Measurements from ENCODE around the gene CCDC50. TPM values are rescaled to one million over a fixed set of nuclear protein-coding genes. Genes with fewer than 3 reads are reported as not detected.

Gene CCDC50
- total and polyA plus RNA-seq, 4 donors: 23.4 to 119 (median 40.4) TPM

DNA sequence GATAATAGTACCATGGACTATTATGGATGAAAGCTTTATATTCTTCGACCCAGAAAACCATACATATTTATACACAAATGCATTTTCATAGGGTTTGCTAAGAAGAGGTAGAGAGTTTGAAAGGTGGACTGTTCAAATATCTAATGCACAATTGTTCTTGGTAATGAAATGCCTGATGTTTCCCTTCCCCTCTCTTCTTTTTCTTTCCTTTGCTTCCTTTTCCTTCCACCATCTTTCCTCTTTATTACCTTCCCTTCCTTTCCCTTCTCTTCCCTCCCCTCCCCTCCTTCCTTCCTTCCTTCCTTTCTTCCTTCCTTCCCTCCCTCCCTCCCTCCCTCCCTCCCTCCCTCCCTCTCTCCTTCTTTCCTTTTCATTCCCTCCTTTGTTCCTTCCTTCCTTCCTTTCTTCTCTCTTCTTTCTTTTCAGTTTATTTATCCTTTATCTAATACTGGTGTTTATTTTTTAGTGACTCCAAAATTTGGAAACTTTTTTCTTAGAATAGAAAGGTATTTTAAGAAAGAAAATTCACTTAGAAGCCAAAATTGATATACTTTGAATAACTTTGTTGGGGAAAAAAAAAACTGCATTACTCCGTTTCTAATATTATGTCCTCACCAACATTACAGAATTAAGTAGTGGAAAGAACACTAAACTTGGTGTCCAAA lies 109.1 kb downstream of the CCDC50 start:
- no peaks in the 10 kb centered on the region for H3K36me3 ChIP-seq (ENCODE audit: control insufficient read depth in 4 of 4, insufficient read depth in 4 of 4, low read length in 4 of 4)
- WGBS, 2 donors: 90 to 92% methylated on average over 2 of the region's 2 CpGs
- no peak overlapping the region for H3K4me3 ChIP-seq
- TF ChIP-seq, protein P1, sequence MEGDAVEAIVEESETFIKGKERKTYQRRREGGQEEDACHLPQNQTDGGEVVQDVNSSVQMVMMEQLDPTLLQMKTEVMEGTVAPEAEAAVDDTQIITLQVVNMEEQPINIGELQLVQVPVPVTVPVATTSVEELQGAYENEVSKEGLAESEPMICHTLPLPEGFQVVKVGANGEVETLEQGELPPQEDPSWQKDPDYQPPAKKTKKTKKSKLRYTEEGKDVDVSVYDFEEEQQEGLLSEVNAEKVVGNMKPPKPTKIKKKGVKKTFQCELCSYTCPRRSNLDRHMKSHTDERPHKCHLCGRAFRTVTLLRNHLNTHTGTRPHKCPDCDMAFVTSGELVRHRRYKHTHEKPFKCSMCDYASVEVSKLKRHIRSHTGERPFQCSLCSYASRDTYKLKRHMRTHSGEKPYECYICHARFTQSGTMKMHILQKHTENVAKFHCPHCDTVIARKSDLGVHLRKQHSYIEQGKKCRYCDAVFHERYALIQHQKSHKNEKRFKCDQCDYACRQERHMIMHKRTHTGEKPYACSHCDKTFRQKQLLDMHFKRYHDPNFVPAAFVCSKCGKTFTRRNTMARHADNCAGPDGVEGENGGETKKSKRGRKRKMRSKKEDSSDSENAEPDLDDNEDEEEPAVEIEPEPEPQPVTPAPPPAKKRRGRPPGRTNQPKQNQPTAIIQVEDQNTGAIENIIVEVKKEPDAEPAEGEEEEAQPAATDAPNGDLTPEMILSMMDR (IDR thresholded peaks at IDR 0.05; ENCODE audit: control extremely low read depth, extremely low read depth): no peak
- H3K9me3 ChIP-seq (ENCODE audit: control insufficient read depth in 4 of 4, insufficient read depth in 3 of 4, low read length in 3 of 4): no peaks in the 10 kb centered on the region
- H3K27ac ChIP-seq (ENCODE audit: low read depth in 1 of 2, low read length in 1 of 2): no peak overlapping the region
- H3K27me3 ChIP-seq (ENCODE audit: control insufficient read depth in 3 of 3, insufficient read depth in 3 of 3, low read length in 2 of 3): no peaks in the 10 kb centered on the region
- no peak overlapping the region for H3K9ac ChIP-seq (ENCODE audit: insufficient read depth in 1 of 2, low read length in 2 of 2)
- ATAC-seq (ENCODE audit: insufficient read depth, low FRiP score) (no peak), DNase-seq (no peak)
- no peaks in the 10 kb centered on the region for H3K4me1 ChIP-seq (ENCODE audit: control insufficient read depth in 5 of 5, insufficient read depth in 5 of 5, low read length in 5 of 5)

DNA sequence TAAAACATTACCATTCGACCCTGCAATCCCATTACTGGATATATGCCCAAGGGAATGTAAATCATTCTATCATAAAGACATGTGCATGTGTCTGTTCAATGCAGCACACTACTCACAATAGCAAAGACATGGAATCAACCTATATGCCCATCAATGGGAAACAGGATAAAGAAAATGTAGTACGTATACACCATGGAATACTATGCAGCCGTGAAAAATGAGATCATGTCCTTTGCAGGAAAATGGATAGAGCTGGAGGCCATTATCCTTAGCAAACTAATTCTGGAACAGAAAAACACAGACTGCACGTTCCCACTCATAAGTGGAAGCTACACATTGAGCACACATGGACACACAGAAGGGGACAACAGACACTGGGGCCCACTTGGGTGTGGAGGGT lies 111.3 kb downstream of the CCDC50 start:
- H3K36me3 ChIP-seq (ENCODE audit: control insufficient read depth in 4 of 4, insufficient read depth in 4 of 4, low read length in 4 of 4): no peaks in the 10 kb centered on the region
- ATAC-seq (ENCODE audit: insufficient read depth, low FRiP score): no peak
- no peak overlapping the region for H3K9ac ChIP-seq (ENCODE audit: insufficient read depth in 1 of 2, low read length in 2 of 2)
- H3K4me3 ChIP-seq: no peak overlapping the region
- no peaks in the 10 kb centered on the region for H3K27me3 ChIP-seq (ENCODE audit: control insufficient read depth in 3 of 3, insufficient read depth in 3 of 3, low read length in 2 of 3)
- no peak for DNase-seq
- H3K4me1 ChIP-seq (ENCODE audit: control insufficient read depth in 5 of 5, insufficient read depth in 5 of 5, low read length in 5 of 5): no peaks in the 10 kb centered on the region
- WGBS, 2 donors: 89% methylated on average over 4 of the region's 4 CpGs
- TF ChIP-seq, protein P1 (IDR thresholded peaks at IDR 0.05; ENCODE audit: control extremely low read depth, extremely low read depth): no peak
- H3K27ac ChIP-seq (ENCODE audit: low read depth in 1 of 2, low read length in 1 of 2): no peak overlapping the region
- no peaks in the 10 kb centered on the region for H3K9me3 ChIP-seq (ENCODE audit: control insufficient read depth in 4 of 4, insufficient read depth in 3 of 4, low read length in 3 of 4)

DNA sequence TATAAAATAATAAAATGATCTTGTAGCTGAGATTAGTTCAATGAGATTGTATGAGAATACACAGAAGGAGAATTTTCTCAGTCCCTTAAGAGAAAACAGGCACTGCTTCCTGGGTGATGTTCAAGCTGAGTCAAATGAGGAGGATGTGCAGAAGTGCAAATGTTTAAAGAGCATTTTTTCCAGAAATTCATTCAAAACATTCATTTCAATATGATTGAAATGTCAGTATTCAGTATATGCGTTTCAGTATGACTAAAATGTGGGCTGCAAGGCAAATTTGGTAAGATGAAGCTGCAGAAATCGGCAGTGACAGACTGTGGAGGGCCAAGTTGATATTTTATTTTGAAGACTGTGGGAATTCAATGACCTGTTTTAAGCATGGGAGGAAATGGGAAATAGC lies 112.5 kb downstream of the CCDC50 start:
- H3K27me3 ChIP-seq (ENCODE audit: control insufficient read depth in 3 of 3, insufficient read depth in 3 of 3, low read length in 2 of 3): no peaks in the 10 kb centered on the region
- no peaks in the 10 kb centered on the region for H3K36me3 ChIP-seq (ENCODE audit: control insufficient read depth in 4 of 4, insufficient read depth in 4 of 4, low read length in 4 of 4)
- no peaks in the 10 kb centered on the region for H3K4me1 ChIP-seq (ENCODE audit: control insufficient read depth in 5 of 5, insufficient read depth in 5 of 5, low read length in 5 of 5)
- H3K4me3 ChIP-seq: no peak overlapping the region
- DNase-seq: no peak
- TF ChIP-seq, protein P1 (IDR thresholded peaks at IDR 0.05; ENCODE audit: control extremely low read depth, extremely low read depth): no peak
- 48 to 65% methylated on average over 2 of the region's 2 CpGs for WGBS, 2 donors
- no peak overlapping the region for H3K9ac ChIP-seq (ENCODE audit: insufficient read depth in 1 of 2, low read length in 2 of 2)
- ATAC-seq (ENCODE audit: insufficient read depth, low FRiP score): no peak
- H3K27ac ChIP-seq (ENCODE audit: low read depth in 1 of 2, low read length in 1 of 2): no peak overlapping the region
- H3K9me3 ChIP-seq (ENCODE audit: control insufficient read depth in 4 of 4, insufficient read depth in 3 of 4, low read length in 3 of 4): no peaks in the 10 kb centered on the region

DNA sequence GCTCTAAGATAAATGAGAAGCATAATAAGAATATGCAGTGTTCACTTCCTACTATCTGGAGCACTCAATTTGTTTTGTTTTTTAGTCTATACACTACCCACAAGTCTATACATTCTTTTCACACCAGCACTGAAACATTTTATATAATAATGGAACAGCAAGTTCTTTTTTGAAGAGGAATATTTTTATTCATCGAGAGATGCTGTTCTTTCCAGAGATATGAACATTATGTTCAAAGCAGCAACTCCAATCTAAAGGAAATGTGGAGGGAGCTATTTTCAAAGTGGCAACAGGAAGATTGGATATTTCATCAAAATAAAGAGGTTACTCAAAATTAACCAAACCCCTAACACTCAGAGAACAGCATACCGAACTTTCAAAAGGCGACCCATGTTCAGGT lies 115.4 kb downstream of the CCDC50 start:
- Histone ChIP-seq H3K4me1 (ENCODE audit: control insufficient read depth in 5 of 5, insufficient read depth in 5 of 5, low read length in 5 of 5) (no peaks in the 10 kb centered on the region), H3K9ac (ENCODE audit: insufficient read depth in 1 of 2, low read length in 2 of 2) (no peak overlapping the region), H3K36me3 (ENCODE audit: control insufficient read depth in 4 of 4, insufficient read depth in 4 of 4, low read length in 4 of 4) (no peaks in the 10 kb centered on the region), H3K27ac (ENCODE audit: low read depth in 1 of 2, low read length in 1 of 2) (no peak overlapping the region), H3K4me3 (no peak overlapping the region), H3K9me3 (ENCODE audit: control insufficient read depth in 4 of 4, insufficient read depth in 3 of 4, low read length in 3 of 4) (no peaks in the 10 kb centered on the region), H3K27me3 (ENCODE audit: control insufficient read depth in 3 of 3, insufficient read depth in 3 of 3, low read length in 2 of 3) (no peaks in the 10 kb centered on the region)
- no peak for DNase-seq
- TF ChIP-seq, protein P1 (IDR thresholded peaks at IDR 0.05; ENCODE audit: control extremely low read depth, extremely low read depth): no peak
- ATAC-seq (ENCODE audit: insufficient read depth, low FRiP score): no peak
- WGBS, 2 donors: 92 to 95% methylated on average over 3 of the region's 3 CpGs

All from lung (tissue), 12 donors.